Endodermal cell (in vitro differentiated cells): ENCODE measurements around the gene SERPINE2. TPM values are rescaled to one million over a fixed set of nuclear protein-coding genes. Genes with fewer than 3 reads are reported as not detected.

Experiments
- DNase-seq: peaks from one replicate; pipeline ENCODE4 v3.0.0-alpha.2; 2017
- H3K27ac ChIP-seq: 2 replicates; pipeline ENCODE4 v1.5.1; 2013; ENCODE audit warnings: mild to moderate bottlenecking, low read depth, low read length, moderate library complexity
- H3K27me3 ChIP-seq: 2 replicates; pipeline ENCODE4 v1.6.1; 2013; ENCODE audit warnings: mild to moderate bottlenecking, low read length, moderate library complexity; ENCODE audit not compliant: insufficient read depth, control insufficient read depth, poor library complexity, severe bottlenecking
- H3K36me3 ChIP-seq: 2 replicates; pipeline ENCODE4 v1.7.0; 2013; ENCODE audit warnings: mild to moderate bottlenecking, low read length, moderate library complexity; ENCODE audit not compliant: control insufficient read depth, insufficient read depth
- H3K4me1 ChIP-seq: one replicate; pipeline ENCODE4 v1.7.0; 2013; ENCODE audit warnings: low read length; ENCODE audit not compliant: control insufficient read depth, insufficient read depth
- H3K4me3 ChIP-seq: 2 replicates; pipeline ENCODE4 v1.5.1; 2013; ENCODE audit warnings: mild to moderate bottlenecking, low read length, moderate library complexity
- H3K9ac ChIP-seq: 2 replicates; pipeline ENCODE4 v1.6.1; 2013; ENCODE audit warnings: mild to moderate bottlenecking, low read length, moderate library complexity; ENCODE audit not compliant: poor library complexity, severe bottlenecking; ENCODE audit errors: extremely low read depth
- H3K9me3 ChIP-seq: 2 replicates; pipeline ENCODE4 v1.6.1; 2013; ENCODE audit warnings: mild to moderate bottlenecking, low read length, moderate library complexity; ENCODE audit not compliant: control insufficient read depth
- H3K27ac Mint-ChIP-seq: 2 replicates; pipeline ENCODE4 v1.8.0; 2020; ENCODE audit warnings: mixed read lengths
- H3K27me3 Mint-ChIP-seq: 2 replicates; pipeline ENCODE4 v1.8.0; 2021; ENCODE audit warnings: mild to moderate bottlenecking, mixed read lengths; ENCODE audit not compliant: insufficient read depth
- H3K36me3 Mint-ChIP-seq: 2 replicates; pipeline ENCODE4 v1.8.0; 2020; ENCODE audit warnings: low read depth, mixed read lengths
- H3K4me1 Mint-ChIP-seq: 2 replicates; pipeline ENCODE4 v1.8.0; 2020; ENCODE audit warnings: mixed read lengths
- H3K4me3 Mint-ChIP-seq: 2 replicates; pipeline ENCODE4 v1.8.0; 2020; ENCODE audit warnings: mild to moderate bottlenecking, moderate library complexity, mixed read lengths
- H3K9me3 Mint-ChIP-seq: 2 replicates; pipeline ENCODE4 v1.8.0; 2020; ENCODE audit warnings: mild to moderate bottlenecking, mixed read lengths
- CTCF ChIP-seq: fragments of 200-600 bp; sonication (generic); conservative IDR thresholded peaks from 2 replicates; pipeline ENCODE4 v1.5.0; 2021; ENCODE audit warnings: antibody characterized with exemption, mild to moderate bottlenecking
- WGBS, 2 experiments: methylation state at CpG; one replicate each; pipeline versions ENCODE4 v1.1.5 to v1.1.7; 2013; ENCODE audit warnings: missing lambda C conversion rate in 2 of 2, mixed read lengths in 1 of 2; ENCODE audit not compliant: insufficient coverage in 1 of 2, insufficient read length in 1 of 2; 5-methylcytosine and 5-hydroxymethylcytosine counted together
- total RNA-seq, 2 donors: library from RNA; stranded (reverse); fragmentation: NEBNext Ultra II Directional in 1 of 2; extraction: Animal tissue kit (Norgen Biotek cat#: 25700) in 1 of 2; gene quantifications; 2 replicates in 1 of 2; 3 replicates in 1 of 2; pipeline ENCODE4 v1.2.1, GENCODE V29; 2021

The SERPINE2 gene
- total RNA-seq, 2 donors from 2014 or later, result 257 to 386 TPM

- Mint-ChIP-seq H3K36me3 (peaks cover 4% of the 10 kb centered on the region), H3K27me3 (peaks cover 14% of the 10 kb centered on the region), H3K4me1 (peaks cover 42% of the 10 kb centered on the region), H3K4me3 (peak overlapping the region; percentile 76), H3K9me3 (no peaks in the 10 kb centered on the region), H3K27ac (peak overlapping the region; percentile 81)
- no peak for DNase-seq
- H3K4me1 ChIP-seq, result no peaks in the 10 kb centered on the region
- H3K9me3 ChIP-seq, result no peaks in the 10 kb centered on the region
- no peak overlapping the region for H3K27ac ChIP-seq
- peak overlapping the region; percentile 77 for H3K4me3 ChIP-seq
- H3K9ac ChIP-seq, result peak overlapping the region; percentile 24
- whole genome bisulfite sequencing, 2 experiments, result 9 to 10% methylated on average over 14 to 20 of the region's 21 CpGs
- peaks cover 11% of the 10 kb centered on the region for H3K36me3 ChIP-seq
- peaks cover 5% of the 10 kb centered on the region for H3K27me3 ChIP-seq
- no peak for TF ChIP-seq CTCF
Measured at GRCh38 chr2:224039770-224040440, 819 bp upstream of the SERPINE2 start.

DNA sequence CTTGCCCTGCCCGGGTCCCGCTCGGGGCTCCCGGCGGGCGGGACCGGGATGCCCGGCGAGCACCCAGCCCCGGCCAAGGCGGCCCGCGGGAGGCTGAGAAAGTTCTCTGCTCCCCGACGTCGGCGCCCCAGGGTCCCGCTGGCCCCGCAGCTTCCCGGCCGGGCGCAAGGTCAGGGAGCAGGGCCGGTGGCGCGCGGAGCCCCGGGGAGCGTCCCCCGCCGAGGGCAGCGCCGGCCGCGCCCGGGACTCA is 331 bp downstream of the SERPINE2 start:
- Histone ChIP-seq H3K4me1 (no peaks in the 10 kb centered on the region), H3K36me3 (peaks cover 23% of the 10 kb centered on the region), H3K4me3 (peak overlapping the region; percentile 92), H3K27ac (no peak overlapping the region), H3K27me3 (peaks cover 5% of the 10 kb centered on the region), H3K9me3 (no peaks in the 10 kb centered on the region), H3K9ac (peak overlapping the region; percentile 60)
- H3K27ac Mint-ChIP-seq, result no peak overlapping the region
- peaks cover 10% of the 10 kb centered on the region for H3K27me3 Mint-ChIP-seq
- H3K36me3 Mint-ChIP-seq, result peaks cover 12% of the 10 kb centered on the region
- peak; percentile 7 for TF ChIP-seq CTCF
- H3K9me3 Mint-ChIP-seq, result no peaks in the 10 kb centered on the region
- no peak for DNase-seq
- H3K4me3 Mint-ChIP-seq, result peak overlapping the region; percentile 76
- 0% methylated on average over 35 of the region's 35 CpGs; no CpG with 5 or more reads in 1 of the 2 experiments for WGBS, 2 experiments
- peaks cover 51% of the 10 kb centered on the region for H3K4me1 Mint-ChIP-seq

DNA sequence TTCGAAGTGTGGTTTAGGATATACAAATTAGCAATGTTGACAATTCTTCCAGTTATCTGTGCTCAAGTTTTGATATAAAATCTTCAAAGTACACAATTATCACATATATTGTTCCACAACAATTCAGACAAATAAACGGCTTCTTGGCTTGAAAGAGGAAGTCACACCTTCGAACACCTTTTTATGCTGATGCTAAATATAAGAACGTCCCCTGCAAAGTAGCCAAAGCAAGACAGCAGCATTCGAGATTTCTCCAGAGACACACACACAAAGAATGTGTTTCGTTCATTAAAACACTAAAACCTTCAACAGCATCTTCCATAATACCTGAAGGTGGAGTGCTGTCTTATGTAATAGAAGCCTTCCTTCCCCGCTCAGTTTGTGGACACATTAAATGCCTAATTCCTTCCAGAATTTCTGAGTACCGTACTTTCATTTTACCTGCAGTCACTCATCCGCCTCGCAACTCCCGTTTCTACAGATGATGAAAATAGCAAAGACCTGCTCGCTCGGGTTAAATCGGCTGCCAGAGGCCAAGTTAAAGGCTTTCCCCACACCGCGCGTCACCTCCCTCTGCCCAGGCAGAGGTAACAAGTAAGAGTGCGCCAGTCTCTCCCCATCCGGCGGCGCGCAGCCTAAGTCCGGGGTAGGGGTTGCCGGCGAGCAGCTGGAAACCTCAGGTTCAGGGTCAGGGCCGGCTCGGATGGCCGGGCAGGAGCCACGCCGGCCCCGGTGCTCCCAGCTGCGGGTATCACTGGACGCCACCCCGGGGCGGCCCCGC is 847 bp downstream of the SERPINE2 start:
- Histone ChIP-seq H3K4me1 (no peaks in the 10 kb centered on the region), H3K9ac (peak overlapping the region; percentile 60), H3K9me3 (no peaks in the 10 kb centered on the region), H3K27ac (no peak overlapping the region), H3K27me3 (peaks cover under 1% of the 10 kb centered on the region), H3K36me3 (peaks cover 28% of the 10 kb centered on the region), H3K4me3 (peak overlapping the region; percentile 92)
- H3K9me3 Mint-ChIP-seq, result no peaks in the 10 kb centered on the region
- DNase-seq, result peak; percentile 83
- H3K4me1 Mint-ChIP-seq, result peaks cover 51% of the 10 kb centered on the region
- peaks cover 16% of the 10 kb centered on the region for H3K36me3 Mint-ChIP-seq
- peak overlapping the region; percentile 76 for H3K4me3 Mint-ChIP-seq
- peaks cover 6% of the 10 kb centered on the region for H3K27me3 Mint-ChIP-seq
- H3K27ac Mint-ChIP-seq, result peak overlapping the region; percentile 58
- TF ChIP-seq CTCF, result peak; percentile 8
- WGBS, 2 experiments, result 3 to 4% methylated on average over 16 to 36 of the region's 36 CpGs
